Ishikawa (cell line): Measurements from ENCODE around the gene TAP1.
A peak's percentile ranks its signal among the peaks of the same experiment; 100 is the strongest.

ENCODE experiments used
- CEBPB ChIP-seq: IDR thresholded peaks from 2 replicates; pipeline ENCODE4 v1.6.1; 2012
- CREB1 ChIP-seq: IDR thresholded peaks from 2 replicates; pipeline ENCODE4 v1.6.1; 2012; ENCODE audit warnings: low read depth
- EGR1 ChIP-seq: IDR thresholded peaks from 2 replicates; pipeline ENCODE4 v1.6.1; 2012
- EP300 ChIP-seq: IDR thresholded peaks from 2 replicates; pipeline ENCODE4 v1.6.1; 2012; ENCODE audit warnings: borderline replicate concordance
- FOXM1 ChIP-seq: IDR thresholded peaks from 2 replicates; pipeline ENCODE4 v1.6.1; 2012; ENCODE audit warnings: low read depth, borderline replicate concordance
- NFIC ChIP-seq: IDR thresholded peaks from 2 replicates; pipeline ENCODE4 v1.6.1; 2012
- RAD21 ChIP-seq: IDR thresholded peaks from 2 replicates; pipeline ENCODE4 v1.6.1; 2012; ENCODE audit warnings: low read depth
- REST ChIP-seq: IDR thresholded peaks from 2 replicates; pipeline ENCODE4 v1.6.1; 2012; ENCODE audit warnings: low read depth, mild to moderate bottlenecking
- TAF1 ChIP-seq: IDR thresholded peaks from 2 replicates; pipeline ENCODE4 v1.6.1; 2012; ENCODE audit warnings: low read depth, mild to moderate bottlenecking
- TCF12 ChIP-seq: IDR thresholded peaks from 2 replicates; pipeline ENCODE4 v1.6.1; 2012; ENCODE audit warnings: low read depth
- TEAD4 ChIP-seq: IDR thresholded peaks from 2 replicates; pipeline ENCODE4 v1.6.1; 2012
- USF1 ChIP-seq: IDR thresholded peaks from 2 replicates; pipeline ENCODE4 v1.6.1; 2012
- YY1 ChIP-seq: IDR thresholded peaks from 2 replicates; pipeline ENCODE4 v1.6.1; 2012; ENCODE audit warnings: low read depth
- ZBTB7A ChIP-seq: IDR thresholded peaks from 2 replicates; pipeline ENCODE4 v1.6.1; 2012; ENCODE audit warnings: low read depth
- TF ChIP-seq, protein P1 (sequence below): IDR thresholded peaks from 2 replicates; pipeline ENCODE4 v1.6.1; 2012

TAP1 gene

GRCh38 chr6:32842021-32842650 is 11.4 kb downstream of the TAP1 start:
- TF ChIP-seq CREB1: no peak
- TF ChIP-seq, protein P1, sequence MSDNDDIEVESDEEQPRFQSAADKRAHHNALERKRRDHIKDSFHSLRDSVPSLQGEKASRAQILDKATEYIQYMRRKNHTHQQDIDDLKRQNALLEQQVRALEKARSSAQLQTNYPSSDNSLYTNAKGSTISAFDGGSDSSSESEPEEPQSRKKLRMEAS: no peak

DNA sequence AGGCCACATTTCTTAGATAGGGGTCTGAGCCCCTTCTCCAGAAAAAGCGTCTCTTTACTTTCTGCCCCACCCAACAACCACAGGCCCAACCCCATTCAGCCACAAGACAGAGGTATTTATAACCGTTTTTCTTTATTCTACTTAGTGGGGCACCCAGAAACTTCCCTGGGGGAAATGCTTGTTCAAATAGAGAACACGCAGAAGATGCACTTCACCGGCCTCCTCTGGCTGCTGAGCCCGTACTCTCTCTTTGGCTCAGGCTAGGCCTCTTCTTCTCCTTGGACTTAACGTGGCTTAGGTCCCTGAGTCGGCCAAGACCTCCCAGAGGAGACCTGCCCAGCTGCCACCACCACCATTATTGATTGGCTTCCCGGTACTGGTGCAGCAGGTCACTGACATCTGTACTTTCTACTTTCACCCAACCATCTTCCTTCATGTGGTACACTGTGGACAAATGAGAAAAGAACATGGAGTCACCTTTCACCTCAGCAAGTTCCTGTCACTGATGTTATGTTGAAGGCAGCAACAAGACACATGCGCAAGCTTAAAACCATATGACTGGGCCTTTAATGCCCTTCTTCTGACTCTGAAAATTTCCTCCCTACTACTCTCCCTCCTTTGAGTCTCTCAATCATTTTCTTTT is 12.8 kb downstream of the TAP1 start:
- no peak for TF ChIP-seq REST
- no peak for TF ChIP-seq ZBTB7A
- no peak for TF ChIP-seq TEAD4
- no peak for TF ChIP-seq RAD21
- no peak for TF ChIP-seq CREB1
- no peak for TF ChIP-seq CEBPB
- no peak for TF ChIP-seq NFIC
- no peak for TF ChIP-seq TCF12
- no peak for TF ChIP-seq EGR1
- TF ChIP-seq, protein P1: no peak
- no peak for TF ChIP-seq TAF1
- TF ChIP-seq EP300: no peak
- TF ChIP-seq FOXM1: no peak
- no peak for TF ChIP-seq USF1
- no peak for TF ChIP-seq YY1

DNA sequence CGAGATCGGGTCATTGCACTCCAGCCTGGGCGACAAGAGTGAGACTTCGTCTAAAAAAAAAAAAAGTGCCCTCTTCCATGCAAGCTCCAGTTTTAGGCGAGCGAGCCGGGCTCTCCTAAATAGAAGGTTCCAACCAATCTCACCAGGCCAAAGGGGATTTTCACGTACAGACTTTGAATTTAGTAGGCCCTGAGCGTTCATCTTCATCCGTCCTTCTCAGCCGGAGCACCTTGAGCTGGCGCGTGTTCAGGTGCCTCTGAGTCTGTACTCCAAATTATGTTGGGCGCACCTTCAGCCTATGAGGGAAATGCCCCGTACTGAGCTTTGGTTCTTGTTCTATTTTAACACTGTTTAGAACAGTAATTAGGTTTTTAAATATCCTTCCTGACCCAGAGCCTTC is 14.1 kb downstream of the TAP1 start:
- TF ChIP-seq EGR1 (no peak), ZBTB7A (no peak), RAD21 (no peak), TEAD4 (no peak), REST (no peak), CREB1 (no peak), TCF12 (no peak), YY1 (no peak)

GRCh38 chr6:32838114-32838958 is 15.2 kb downstream of the TAP1 start, which contains the start of gene TAP2:
TAP2 (minus strand) TSS chr6:32838739; CDS start chr6:32838233, 506 bp downstream.
- no peak for TF ChIP-seq CEBPB
- no peak for TF ChIP-seq EP300
- no peak for TF ChIP-seq ZBTB7A
- no peak for TF ChIP-seq TEAD4
- TF ChIP-seq RAD21: peak; percentile 88
- no peak for TF ChIP-seq EGR1
- TF ChIP-seq, protein P1: peak; percentile 25; the same call in 1 of the 2 replicates

- no peak for TF ChIP-seq YY1
- no peak for TF ChIP-seq TAF1
- no peak for TF ChIP-seq EP300
- no peak for TF ChIP-seq USF1
- TF ChIP-seq NFIC: no peak
- TF ChIP-seq TEAD4: no peak
- TF ChIP-seq RAD21: no peak
- no peak for TF ChIP-seq CEBPB
- TF ChIP-seq, protein P1: no peak
- no peak for TF ChIP-seq FOXM1
- no peak for TF ChIP-seq TCF12
Measured at GRCh38 chr6:32837651-32838113, 15.8 kb downstream of the TAP1 start.
